ENCODE measurements around the gene AFG3L2.

GRCh38 chr18:12281861-12282260 is 95.2 kb downstream of the AFG3L2 start:
- TF ChIP-seq CTCF (IDR thresholded peaks at IDR 0.05; ENCODE audit: low read depth, low read length), result no peak
- TF ChIP-seq EZH2phosphoT487 (IDR thresholded peaks at IDR 0.05; ENCODE audit: low read depth), result no peak
